ENCODE results near the gene PBRM1.

The PBRM1 gene

GRCh38 chr3:52655895-52656294 lies 29.8 kb downstream of the PBRM1 start:
- DNase-seq: no peak

GRCh38 chr3:52651592-52651991 lies 34.1 kb downstream of the PBRM1 start:
- no peak for DNase-seq

- no peak for DNase-seq
Measured at GRCh38 chr3:52650439-52650838, 35.3 kb downstream of the PBRM1 start.

GRCh38 chr3:52649461-52650210 lies 36.1 kb downstream of the PBRM1 start:
- DNase-seq: no peak

GRCh38 chr3:52645549-52645948 lies 40.2 kb downstream of the PBRM1 start:
- no peak for DNase-seq

- no peak for DNase-seq
Measured at GRCh38 chr3:52636673-52637072, 49.0 kb downstream of the PBRM1 start.

- DNase-seq: no peak
Measured at GRCh38 chr3:52633786-52634185, 51.9 kb downstream of the PBRM1 start.

- DNase-seq: no peak
Measured at GRCh38 chr3:52625041-52625440, 60.7 kb downstream of the PBRM1 start.

GRCh38 chr3:52623234-52623792 lies 62.4 kb downstream of the PBRM1 start:
- no peak for DNase-seq

- no peak for DNase-seq
Measured at GRCh38 chr3:52620580-52620979, 65.1 kb downstream of the PBRM1 start.

GRCh38 chr3:52615166-52615565 lies 70.5 kb downstream of the PBRM1 start:
- DNase-seq: no peak

GRCh38 chr3:52614689-52615088 lies 71.0 kb downstream of the PBRM1 start:
- no peak for DNase-seq

GRCh38 chr3:52609316-52609815 lies 76.3 kb downstream of the PBRM1 start:
- DNase-seq: no peak

GRCh38 chr3:52608337-52608736 lies 77.4 kb downstream of the PBRM1 start:
- no peak for DNase-seq

GRCh38 chr3:52606373-52607085 lies 79.2 kb downstream of the PBRM1 start:
- no peak for DNase-seq

- no peak for DNase-seq
Measured at GRCh38 chr3:52600258-52600657, 85.5 kb downstream of the PBRM1 start.

GRCh38 chr3:52596658-52597265 lies 89.0 kb downstream of the PBRM1 start:
- DNase-seq: no peak

- no peak for DNase-seq
Measured at GRCh38 chr3:52593103-52593502, 92.6 kb downstream of the PBRM1 start.

- no peak for DNase-seq
Measured at GRCh38 chr3:52574056-52574965, 111.4 kb downstream of the PBRM1 start.

GRCh38 chr3:52572221-52572620 lies 113.5 kb downstream of the PBRM1 start:
- no peak for DNase-seq

GRCh38 chr3:52570076-52570475 lies 115.6 kb downstream of the PBRM1 start:
- no peak for DNase-seq

GRCh38 chr3:52568069-52568468 lies 117.6 kb downstream of the PBRM1 start:
- DNase-seq: no peak
